ENCODE data around the gene CAMK2A.

Gene CAMK2A

DNA sequence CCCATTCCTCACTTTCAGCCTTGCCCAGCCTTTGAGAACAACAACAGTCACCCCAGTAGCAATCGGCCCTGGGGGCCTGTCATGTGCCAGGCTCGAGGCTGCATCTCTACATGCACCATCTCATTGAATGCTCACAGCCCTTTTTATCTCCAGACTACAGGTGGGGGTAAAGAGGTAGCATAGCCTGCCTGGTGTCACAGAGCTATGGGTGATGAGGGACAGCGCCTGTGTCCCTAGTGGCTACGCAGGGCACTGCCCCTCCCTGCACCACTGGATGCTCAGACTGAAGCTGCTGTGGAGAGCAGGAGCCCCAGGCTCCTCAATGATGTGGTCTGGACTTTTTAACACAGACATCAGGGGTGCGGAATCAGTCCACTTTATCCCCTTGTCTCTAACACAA is 2.8 kb downstream of the CAMK2A start:
- Mint-ChIP-seq H3K9me3 (no peaks in the 10 kb centered on the region), H3K4me1 (ENCODE audit: low read depth) (no peaks in the 10 kb centered on the region), H3K27me3 (peaks cover 19% of the 10 kb centered on the region), H3K36me3 (ENCODE audit: low read depth) (no peaks in the 10 kb centered on the region), H3K4me3 (no peak overlapping the region), H3K27ac (no peak overlapping the region)
- intact Hi-C loops (cut with micrococcal nuclease), result no loop called here

DNA sequence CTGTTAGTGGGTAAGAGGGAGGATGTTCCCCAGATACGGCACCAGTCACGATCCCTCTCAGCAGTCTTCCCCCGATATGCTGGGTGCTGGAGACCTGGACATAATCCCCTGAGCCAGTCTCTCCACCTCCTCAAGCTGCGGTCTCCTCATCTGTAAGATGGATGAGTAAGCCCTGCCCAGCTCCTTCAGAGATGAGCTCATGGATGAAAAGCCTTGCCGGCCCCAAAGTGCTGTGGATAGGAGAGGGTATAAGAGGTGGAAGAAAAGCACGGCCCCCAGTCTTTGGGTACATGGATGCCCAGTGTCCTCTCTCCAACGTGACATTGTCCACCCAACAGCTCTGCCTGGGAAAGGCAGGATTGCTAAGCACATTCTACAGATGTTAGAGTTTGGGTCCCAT is 4.5 kb downstream of the CAMK2A start:
- Mint-ChIP-seq H3K27ac (no peak overlapping the region), H3K36me3 (ENCODE audit: low read depth) (no peaks in the 10 kb centered on the region), H3K4me3 (no peak overlapping the region), H3K4me1 (ENCODE audit: low read depth) (no peaks in the 10 kb centered on the region), H3K27me3 (peaks cover 20% of the 10 kb centered on the region), H3K9me3 (no peaks in the 10 kb centered on the region)
- intact Hi-C loops (cut with micrococcal nuclease), result no loop called here

DNA sequence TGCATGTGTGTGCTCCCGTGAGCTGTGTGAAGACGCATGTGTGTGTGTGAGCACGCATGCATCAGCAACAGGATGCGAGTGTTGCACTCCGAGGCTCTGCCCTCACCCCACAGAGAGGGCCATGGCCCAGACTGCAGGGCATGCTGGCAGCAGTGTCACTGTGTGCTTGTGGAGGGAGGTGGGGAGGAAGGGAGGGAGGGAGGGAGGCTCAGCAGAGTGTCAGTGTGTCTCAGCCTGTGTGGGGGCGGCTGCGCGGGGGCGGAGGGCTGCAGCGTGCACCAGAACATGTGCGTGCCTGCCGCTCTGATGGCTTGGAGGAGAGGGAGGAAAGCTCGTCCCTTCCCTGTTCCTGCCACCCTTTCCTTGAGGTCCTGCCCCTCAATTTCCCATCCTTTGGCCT is 5.3 kb downstream of the CAMK2A start:
- H3K36me3 Mint-ChIP-seq (ENCODE audit: low read depth), result no peaks in the 10 kb centered on the region
- intact Hi-C loops (cut with micrococcal nuclease), result no loop called here
- no peak overlapping the region for H3K27ac Mint-ChIP-seq
- H3K27me3 Mint-ChIP-seq, result peaks cover 12% of the 10 kb centered on the region
- no peaks in the 10 kb centered on the region for H3K4me1 Mint-ChIP-seq (ENCODE audit: low read depth)
- no peak overlapping the region for H3K4me3 Mint-ChIP-seq
- no peaks in the 10 kb centered on the region for H3K9me3 Mint-ChIP-seq

DNA sequence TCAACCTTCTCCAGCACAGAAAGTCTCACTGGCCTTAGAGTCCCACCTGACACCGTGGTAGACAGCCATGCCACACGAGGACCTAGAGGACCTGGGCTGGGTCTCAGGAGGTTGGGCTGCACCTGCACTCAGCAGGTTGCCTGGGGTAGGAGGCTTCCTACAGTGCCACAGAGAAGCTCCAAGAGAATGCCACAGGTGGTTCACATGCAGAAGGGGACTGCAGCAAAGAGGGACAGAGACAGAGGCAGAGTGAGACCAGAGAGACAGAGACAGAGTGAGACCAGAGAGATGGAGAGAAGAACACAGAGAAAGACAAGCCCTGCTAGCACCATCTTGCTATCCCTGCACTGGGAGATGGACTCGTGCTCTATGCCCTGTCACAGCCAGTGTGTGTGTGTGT is 5.7 kb downstream of the CAMK2A start:
- no peaks in the 10 kb centered on the region for H3K36me3 Mint-ChIP-seq (ENCODE audit: low read depth)
- no peak overlapping the region for H3K4me3 Mint-ChIP-seq
- peaks cover 10% of the 10 kb centered on the region for H3K27me3 Mint-ChIP-seq
- intact Hi-C loops (cut with micrococcal nuclease), result no loop called here
- no peak overlapping the region for H3K27ac Mint-ChIP-seq
- no peaks in the 10 kb centered on the region for H3K4me1 Mint-ChIP-seq (ENCODE audit: low read depth)
- no peaks in the 10 kb centered on the region for H3K9me3 Mint-ChIP-seq

DNA sequence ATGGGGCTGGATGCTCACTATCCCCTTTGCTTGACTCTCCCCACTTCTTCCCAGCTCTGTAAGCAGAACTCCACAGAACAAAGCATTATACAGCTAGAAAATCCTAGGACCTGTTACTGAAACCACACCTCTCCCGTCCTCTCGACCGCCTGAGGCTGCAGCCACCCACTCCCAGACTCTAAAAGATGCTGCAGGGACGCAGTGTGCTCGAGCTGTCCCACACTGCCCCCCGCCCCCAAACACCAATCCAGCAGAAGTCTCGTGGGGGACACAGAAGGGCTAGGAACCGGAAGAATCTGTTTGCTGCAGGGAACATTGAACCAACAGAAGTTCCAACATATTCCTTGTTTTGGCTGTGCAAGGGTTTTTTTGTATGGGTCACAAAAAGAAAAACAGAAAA is 7.6 kb downstream of the CAMK2A start:
- Mint-ChIP-seq H3K27me3 (peaks cover 7% of the 10 kb centered on the region), H3K27ac (no peak overlapping the region), H3K4me1 (ENCODE audit: low read depth) (no peaks in the 10 kb centered on the region), H3K36me3 (ENCODE audit: low read depth) (no peaks in the 10 kb centered on the region), H3K9me3 (no peaks in the 10 kb centered on the region), H3K4me3 (no peak overlapping the region)
- intact Hi-C loops (cut with micrococcal nuclease), result no loop called here

DNA sequence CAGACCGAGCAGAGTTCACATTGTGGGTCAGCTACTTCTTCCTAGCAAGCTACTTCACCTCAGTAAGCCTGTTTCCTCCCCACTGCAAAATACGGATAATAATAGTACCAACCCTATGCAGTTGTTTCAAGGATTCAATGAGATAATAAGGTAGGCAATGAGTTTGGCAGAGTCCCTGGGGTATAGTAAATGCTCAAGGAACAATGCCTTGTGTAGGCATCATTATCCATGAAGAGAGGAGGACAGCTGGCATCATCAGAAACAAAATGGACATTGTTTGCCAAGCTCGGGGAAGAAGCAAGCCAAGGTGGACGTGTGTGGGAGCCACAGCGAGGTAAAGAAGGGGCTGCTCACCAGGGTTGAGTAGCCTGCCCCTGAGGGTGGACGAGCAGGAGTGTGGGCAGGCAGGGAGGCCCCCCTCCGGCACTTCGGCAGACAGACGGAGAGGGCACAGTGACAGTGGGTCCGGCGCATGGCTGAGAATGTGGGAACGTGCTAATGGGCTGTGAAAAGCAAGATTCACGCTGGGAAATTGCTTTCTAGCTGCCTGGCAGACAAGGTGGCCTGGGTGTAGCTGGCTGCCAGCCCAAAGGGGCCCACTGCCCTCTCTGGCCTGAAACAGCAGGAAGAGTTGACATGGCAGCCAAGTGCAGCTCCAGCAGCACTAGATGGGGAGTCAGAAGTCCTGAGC is 10.1 kb downstream of the CAMK2A start:
- Mint-ChIP-seq H3K4me3 (no peak overlapping the region), H3K9me3 (no peaks in the 10 kb centered on the region), H3K27me3 (peaks cover 9% of the 10 kb centered on the region), H3K36me3 (ENCODE audit: low read depth) (no peaks in the 10 kb centered on the region), H3K27ac (no peak overlapping the region), H3K4me1 (ENCODE audit: low read depth) (no peaks in the 10 kb centered on the region)
- intact Hi-C loops (cut with micrococcal nuclease), result no loop called here

DNA sequence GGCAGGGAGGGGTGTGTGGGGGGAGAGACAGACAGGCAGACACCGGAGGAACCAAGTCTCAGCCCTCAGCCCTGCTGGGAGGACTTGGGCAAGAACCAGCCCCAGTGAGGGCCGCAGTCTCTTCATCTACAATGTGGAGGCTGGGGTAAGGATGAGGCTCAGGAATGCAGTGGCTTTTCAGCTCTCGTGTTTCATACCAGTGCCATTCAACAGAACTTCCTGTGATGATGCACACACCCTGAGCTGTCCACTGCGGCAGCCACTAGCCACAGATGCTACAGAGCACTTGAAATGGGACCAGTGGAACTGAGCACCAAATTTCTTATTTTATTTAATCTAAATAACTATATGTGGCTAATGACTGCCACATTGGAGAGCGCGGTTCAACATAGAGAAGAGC is 10.7 kb downstream of the CAMK2A start:
- Mint-ChIP-seq H3K9me3 (no peaks in the 10 kb centered on the region), H3K27me3 (peaks cover 9% of the 10 kb centered on the region), H3K4me3 (no peak overlapping the region), H3K4me1 (ENCODE audit: low read depth) (no peaks in the 10 kb centered on the region), H3K27ac (no peak overlapping the region), H3K36me3 (ENCODE audit: low read depth) (no peaks in the 10 kb centered on the region)
- intact Hi-C loops (cut with micrococcal nuclease), result no loop called here

DNA sequence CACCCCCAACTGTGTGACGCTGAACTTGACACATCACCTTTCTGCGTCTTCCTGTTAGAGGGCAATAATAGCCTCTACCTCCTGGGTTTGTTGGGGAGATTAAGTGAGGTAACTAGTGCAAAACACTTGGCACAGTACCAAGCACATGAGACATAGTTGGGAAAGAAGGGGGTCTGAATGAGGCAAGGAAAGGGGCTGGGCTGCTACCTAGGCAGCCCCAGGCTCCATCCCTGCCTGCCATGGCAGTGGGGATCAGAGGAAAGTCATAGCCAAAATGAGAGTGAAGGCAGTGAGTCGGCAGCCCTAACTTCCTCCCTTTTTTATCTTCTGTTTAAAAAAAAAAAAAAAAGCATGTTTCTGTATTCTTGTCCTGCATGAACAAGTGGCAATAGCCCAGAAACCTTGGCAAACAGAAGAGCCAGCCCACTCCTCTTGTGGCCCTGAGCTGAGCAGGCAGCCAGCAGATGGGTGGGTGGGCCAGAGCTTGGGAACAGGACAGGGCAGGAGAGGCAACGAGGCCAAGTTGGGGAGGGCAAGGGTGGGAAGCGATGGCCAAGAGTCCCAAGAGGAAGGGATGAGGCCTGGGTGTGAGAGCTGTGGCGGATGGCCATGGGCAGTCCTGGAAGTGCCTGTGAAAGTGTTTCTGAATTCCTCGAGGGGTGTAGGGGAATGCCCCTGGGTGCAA is 11.4 kb downstream of the CAMK2A start:
- Mint-ChIP-seq H3K27ac (no peak overlapping the region), H3K27me3 (peaks cover 9% of the 10 kb centered on the region), H3K4me1 (ENCODE audit: low read depth) (no peaks in the 10 kb centered on the region), H3K9me3 (no peaks in the 10 kb centered on the region), H3K36me3 (ENCODE audit: low read depth) (no peaks in the 10 kb centered on the region), H3K4me3 (no peak overlapping the region)
- intact Hi-C loops (cut with micrococcal nuclease), result no loop called here

DNA sequence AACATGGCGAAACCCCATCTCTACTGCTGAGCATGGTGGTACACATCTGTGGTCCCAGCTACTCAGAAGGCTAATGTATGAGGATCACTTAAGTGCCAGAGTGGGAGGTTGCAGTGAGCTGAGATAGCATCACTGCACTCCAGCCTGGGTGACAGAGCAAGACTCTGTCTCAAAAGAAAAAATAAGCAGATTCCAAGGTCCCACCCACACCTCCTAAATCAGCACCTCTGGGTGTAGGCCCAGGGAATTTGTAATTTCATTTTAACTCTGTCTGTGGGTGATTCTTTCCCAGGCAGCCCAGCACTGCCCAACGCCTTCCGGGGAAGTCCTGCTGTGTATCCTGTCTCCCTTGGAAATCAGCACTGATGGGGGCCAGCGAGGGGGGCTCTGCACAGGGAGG is 12.5 kb downstream of the CAMK2A start:
- no peaks in the 10 kb centered on the region for H3K4me1 Mint-ChIP-seq (ENCODE audit: low read depth)
- peaks cover 8% of the 10 kb centered on the region for H3K27me3 Mint-ChIP-seq
- intact Hi-C loops (cut with micrococcal nuclease), result no loop called here
- no peaks in the 10 kb centered on the region for H3K9me3 Mint-ChIP-seq
- no peak overlapping the region for H3K4me3 Mint-ChIP-seq
- H3K36me3 Mint-ChIP-seq (ENCODE audit: low read depth), result no peaks in the 10 kb centered on the region
- H3K27ac Mint-ChIP-seq, result no peak overlapping the region

DNA sequence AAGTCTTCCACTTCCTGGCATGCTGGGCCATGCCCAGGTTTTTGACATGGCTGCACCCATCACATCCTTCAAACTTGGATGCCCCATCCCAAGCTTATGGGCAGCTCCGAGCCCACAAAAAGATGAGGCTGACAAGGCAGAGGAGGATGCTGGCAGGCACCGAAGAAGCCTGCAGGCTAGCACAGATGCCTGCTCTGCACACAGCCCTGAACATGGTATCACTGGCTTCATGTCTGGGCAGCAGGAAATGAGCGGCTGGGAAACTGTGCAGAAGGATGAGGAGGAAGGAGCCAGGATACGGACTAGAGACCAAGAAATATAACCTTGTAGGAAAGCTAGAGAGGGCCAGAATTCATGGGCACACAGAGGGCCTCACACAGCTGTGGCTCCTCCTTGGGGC is 14.8 kb downstream of the CAMK2A start:
- H3K27ac Mint-ChIP-seq, result no peak overlapping the region
- no peak overlapping the region for H3K4me3 Mint-ChIP-seq
- no peaks in the 10 kb centered on the region for H3K9me3 Mint-ChIP-seq
- no peaks in the 10 kb centered on the region for H3K4me1 Mint-ChIP-seq (ENCODE audit: low read depth)
- peaks cover 2% of the 10 kb centered on the region for H3K27me3 Mint-ChIP-seq
- intact Hi-C loops (cut with micrococcal nuclease), result no loop called here
- H3K36me3 Mint-ChIP-seq (ENCODE audit: low read depth), result no peaks in the 10 kb centered on the region

DNA sequence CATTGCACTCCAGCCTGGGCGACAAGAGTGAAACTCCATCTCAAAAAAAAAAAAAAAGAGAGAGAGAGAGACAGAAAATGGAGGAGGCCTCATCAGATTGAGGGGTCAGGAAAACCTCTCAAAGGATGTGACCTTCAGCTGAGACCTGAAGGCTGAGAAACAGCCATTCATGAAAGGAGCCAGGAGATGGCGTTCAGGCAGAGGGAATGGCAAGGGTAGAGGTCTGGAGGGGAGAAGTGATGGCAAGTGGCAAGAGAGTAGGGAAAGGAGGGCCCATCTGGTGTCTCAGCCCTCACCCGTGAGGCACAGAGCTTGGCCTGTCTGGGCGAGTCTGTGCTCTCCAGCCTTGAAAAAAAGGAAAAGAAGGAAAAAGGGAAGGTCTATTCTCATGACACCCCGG is 17.0 kb downstream of the CAMK2A start:
- intact Hi-C loops (cut with micrococcal nuclease), result no loop called here
- no peak overlapping the region for H3K4me3 Mint-ChIP-seq
- no peak overlapping the region for H3K27ac Mint-ChIP-seq
- no peaks in the 10 kb centered on the region for H3K4me1 Mint-ChIP-seq (ENCODE audit: low read depth)
- no peaks in the 10 kb centered on the region for H3K9me3 Mint-ChIP-seq
- H3K27me3 Mint-ChIP-seq, result peaks cover 2% of the 10 kb centered on the region
- H3K36me3 Mint-ChIP-seq (ENCODE audit: low read depth), result no peaks in the 10 kb centered on the region

DNA sequence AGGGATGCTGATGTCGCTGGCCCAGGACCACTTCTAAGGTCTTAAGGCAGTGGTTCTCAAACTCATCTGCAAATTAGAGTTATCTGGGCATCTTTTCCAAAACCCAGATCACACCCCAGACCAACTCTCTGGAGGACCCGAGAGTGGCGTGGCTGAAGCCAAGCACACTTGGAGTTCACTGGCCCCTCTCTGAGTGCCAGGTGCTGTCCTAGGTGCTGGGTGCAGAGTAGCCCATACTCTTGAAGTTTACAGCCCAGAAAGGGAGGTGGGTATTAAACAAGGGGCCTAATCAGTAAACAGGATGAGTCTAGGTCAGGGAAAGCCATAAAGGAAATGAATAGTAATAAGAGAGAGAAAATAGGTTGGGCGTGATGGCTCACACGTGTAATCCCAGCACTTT is 17.6 kb downstream of the CAMK2A start:
- peaks cover 2% of the 10 kb centered on the region for H3K27me3 Mint-ChIP-seq
- H3K9me3 Mint-ChIP-seq, result no peaks in the 10 kb centered on the region
- H3K36me3 Mint-ChIP-seq (ENCODE audit: low read depth), result no peaks in the 10 kb centered on the region
- H3K4me1 Mint-ChIP-seq (ENCODE audit: low read depth), result no peaks in the 10 kb centered on the region
- no peak overlapping the region for H3K4me3 Mint-ChIP-seq
- intact Hi-C loops (cut with micrococcal nuclease), result no loop called here
- no peak overlapping the region for H3K27ac Mint-ChIP-seq

DNA sequence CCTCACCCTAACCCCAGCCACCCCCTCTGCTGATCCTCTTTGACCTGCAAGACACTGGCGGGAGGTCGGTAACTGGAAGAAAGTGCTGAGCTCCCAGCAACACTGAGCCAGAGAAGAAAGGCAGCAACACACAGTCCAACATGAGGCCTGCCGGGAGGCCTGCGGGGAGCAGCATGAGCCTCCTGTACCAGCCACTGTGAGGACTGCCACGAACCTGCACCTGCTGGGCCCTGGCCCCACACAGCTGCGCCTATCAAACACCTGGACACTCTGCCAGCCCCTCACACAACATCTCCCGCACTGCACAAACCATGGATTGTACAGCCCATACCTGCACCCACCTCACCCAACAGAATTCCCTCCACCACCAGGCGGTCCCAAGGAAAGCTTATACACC is 18.3 kb downstream of the CAMK2A start:
- H3K4me3 Mint-ChIP-seq, result no peak overlapping the region
- H3K27ac Mint-ChIP-seq, result no peak overlapping the region
- H3K4me1 Mint-ChIP-seq (ENCODE audit: low read depth), result no peaks in the 10 kb centered on the region
- H3K9me3 Mint-ChIP-seq, result no peaks in the 10 kb centered on the region
- intact Hi-C loops (cut with micrococcal nuclease), result no loop called here
- H3K27me3 Mint-ChIP-seq, result no peaks in the 10 kb centered on the region
- H3K36me3 Mint-ChIP-seq (ENCODE audit: low read depth), result no peaks in the 10 kb centered on the region

DNA sequence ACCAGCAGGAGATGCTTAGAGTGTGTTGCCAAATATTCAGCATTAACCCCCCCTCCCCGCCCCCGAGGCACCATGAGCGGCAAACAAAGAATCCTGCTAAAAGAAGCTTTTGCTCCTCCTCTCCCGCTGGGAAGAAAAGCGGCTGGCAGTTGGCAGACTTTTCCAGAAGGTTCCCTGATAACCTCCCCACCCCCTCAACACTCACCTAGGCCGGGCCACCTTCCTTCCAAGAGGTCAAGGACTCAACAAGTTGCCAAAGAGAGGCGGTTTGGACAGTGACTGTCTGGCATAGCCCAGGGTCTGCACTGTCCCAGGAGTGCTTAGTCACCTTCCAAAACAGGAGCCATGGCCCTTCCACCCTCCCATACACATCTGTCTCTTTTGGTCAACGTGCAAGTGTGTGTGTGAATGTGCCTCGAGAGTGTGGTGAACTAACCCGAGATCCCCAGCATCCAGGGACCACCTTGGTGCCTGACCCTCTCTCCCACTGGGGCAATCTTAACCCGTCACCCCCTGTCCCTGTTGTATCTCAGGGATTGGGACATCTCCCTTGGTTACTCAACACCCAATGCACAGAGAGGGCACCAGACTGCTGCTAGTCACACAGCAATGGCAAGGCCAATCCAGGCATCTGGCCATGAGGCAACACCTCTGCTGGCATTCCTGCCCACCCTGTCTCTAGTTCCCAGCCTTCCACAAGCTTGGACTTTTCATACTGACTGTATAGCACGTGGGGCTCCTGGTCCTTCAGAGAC is 18.9 kb downstream of the CAMK2A start:
- Mint-ChIP-seq H3K36me3 (ENCODE audit: low read depth) (no peaks in the 10 kb centered on the region), H3K4me1 (ENCODE audit: low read depth) (no peaks in the 10 kb centered on the region), H3K9me3 (no peaks in the 10 kb centered on the region), H3K4me3 (no peak overlapping the region), H3K27me3 (no peaks in the 10 kb centered on the region), H3K27ac (no peak overlapping the region)
- intact Hi-C loops (cut with micrococcal nuclease), result no loop called here

Data from dendritic cell treated with granulocyte-macrophage colony-stimulating factor and Interleukin-4, amounts not matched to agents 40 ng/mL and 50 ng/mL, for 4 days (primary cell).